Measurements from ENCODE around the gene TCTN1.

TCTN1 gene

DNA sequence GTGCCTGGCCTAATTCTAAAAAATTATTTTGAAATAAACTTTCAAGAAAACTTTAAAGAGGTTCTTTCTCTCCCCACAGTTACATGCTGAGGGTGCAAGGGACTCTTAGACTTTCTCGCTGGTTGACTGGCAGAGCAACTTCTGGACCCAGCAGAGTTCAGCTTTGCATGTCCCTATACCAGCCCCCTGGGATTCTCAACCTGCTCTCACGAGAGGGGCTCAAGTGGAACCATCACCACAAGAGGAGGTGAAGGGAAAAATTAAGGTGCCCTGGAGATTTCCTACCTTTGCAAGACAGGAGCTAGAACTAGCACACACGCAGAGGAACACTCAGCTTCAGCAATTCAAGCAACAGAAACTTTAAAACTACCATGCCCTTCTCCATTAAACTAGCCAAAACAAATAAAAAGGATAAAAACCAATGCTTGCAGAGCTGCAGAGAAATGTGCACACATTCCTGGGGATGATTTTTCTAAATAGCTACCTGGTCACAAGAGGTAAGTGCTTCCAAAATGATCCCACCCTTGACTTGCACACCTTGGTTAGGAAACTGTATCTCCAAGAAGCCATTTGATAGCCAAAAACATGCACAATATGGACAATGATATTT, 72.5 kb downstream of the TCTN1 start:
- no peak for DNase-seq

DNA sequence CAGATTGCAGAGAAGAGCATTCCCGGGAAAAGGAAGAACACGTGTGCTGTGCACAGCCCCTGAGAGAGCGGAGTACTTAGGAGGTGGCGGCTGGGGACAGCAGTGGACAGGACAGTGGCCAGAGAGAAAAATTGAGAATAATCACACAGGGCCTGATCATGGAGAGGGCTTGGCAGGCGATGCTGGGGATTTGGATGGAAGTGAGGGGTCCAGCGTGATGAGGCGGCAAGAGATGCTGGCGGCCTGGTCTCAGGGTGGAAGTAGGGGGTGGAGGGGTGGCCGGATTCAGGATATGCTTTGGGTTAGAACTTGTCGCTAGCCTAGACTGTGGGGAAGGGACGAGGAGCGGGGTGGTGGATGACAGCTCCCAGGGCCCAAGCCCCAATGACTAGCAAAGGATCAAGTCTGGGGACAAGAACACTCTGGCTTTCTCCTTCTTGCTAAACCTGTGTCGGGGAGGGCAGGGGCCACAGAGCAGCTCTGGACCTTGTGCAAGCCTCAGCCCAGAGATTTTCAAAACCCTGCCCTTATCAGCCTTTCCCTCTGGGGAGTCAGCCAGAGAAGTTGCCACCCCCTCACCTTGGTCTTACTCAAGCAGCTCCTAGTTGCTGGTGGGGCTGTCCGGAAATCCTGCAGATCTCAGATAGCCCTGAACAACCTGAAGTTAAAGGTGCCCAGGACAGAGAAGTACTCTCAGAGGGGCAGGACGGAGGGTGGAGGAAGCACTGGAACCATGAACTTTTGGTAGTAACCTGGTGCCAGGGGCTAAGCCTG, 73.7 kb downstream of the TCTN1 start:
- no peak for DNase-seq

DNA sequence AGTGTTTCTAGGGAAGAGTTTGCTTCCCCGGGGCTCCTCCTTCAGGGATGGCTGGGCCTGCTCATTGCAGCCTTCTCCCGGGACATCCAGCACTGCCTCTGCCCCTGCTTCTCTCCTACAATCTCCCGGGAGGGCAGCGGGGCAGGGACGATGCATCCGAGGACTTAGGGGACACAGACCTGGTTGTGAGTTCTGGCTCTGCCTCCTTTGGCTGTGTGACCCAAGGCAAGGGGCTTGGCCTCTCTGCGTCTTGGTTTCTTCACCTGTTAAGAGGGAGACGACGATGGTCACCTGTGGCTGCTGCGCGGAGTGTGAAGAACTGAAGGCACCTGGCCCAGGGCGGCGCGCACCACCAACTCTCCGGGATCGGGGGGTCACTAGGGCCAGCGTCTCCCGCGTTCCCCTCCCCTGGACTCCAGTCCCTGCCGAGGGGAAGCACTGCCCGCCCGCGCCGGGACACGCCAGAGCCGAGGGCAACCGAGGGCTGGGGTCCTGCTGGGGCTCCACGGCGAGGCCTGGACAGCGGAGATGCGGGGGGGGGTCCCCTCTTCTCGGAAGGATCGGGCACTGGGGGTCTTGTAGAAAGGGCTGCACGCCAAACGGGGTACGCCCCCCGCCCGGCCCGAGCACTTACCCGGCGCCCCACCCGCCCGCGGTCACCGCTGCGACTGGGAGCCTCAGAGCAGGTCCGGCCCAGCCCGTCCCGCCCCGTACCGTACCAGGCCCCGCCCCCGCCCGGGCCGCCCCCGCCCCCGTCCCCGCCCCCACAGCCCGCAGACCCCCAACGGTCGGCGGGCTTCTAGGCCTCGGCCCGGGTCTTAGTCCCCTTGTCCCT, 74.7 kb downstream of the TCTN1 start, which contains the start of gene HVCN1:
TSS of gene HVCN1 (minus strand) at position 670 of the 835 bp plus-strand sequence. CDS start 5,870 bp downstream, outside the sequence.
- no peak for DNase-seq

DNA sequence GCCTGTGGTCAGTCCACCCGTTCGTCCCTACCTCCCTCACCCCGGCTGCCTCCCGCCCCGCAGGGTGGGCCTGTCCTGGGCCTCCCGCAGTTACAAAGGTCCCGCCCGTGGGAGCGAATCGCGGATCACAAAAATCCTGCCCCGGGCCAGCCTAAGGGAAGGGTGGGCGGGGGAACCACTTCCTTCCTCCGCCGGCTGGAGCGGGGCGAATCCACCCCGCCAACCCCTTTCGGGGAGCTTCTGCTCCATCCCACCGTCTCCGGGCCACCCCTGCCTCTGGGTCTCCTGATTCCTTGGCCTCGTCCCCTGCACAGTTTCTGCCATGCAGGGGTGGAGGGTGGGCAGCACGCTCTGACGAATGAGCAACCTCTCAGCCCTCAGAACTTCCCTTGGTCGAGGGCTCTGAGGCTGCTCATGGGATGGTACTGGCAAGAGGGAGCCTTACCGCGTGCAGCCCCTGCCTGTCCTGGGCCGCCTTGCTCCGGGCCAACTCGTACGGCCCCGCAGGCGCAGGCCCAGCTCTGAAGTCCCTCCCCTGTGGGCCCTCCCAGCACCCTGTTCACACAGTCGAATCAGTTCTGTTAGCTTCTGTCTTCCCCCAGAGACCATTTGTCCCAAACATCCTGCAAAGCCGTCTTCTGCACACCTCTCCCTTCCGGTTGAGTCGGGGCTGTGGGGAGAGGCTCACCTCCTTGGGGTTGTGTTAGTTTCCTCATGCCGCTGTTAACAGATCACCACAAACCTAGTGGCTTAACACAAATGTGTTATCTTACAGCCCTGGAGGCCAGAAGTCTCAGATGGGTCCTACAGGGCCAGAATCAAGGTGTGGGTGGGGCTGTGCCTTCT, 75.6 kb downstream of the TCTN1 start:
- DNase-seq = peak; percentile 42

DNA sequence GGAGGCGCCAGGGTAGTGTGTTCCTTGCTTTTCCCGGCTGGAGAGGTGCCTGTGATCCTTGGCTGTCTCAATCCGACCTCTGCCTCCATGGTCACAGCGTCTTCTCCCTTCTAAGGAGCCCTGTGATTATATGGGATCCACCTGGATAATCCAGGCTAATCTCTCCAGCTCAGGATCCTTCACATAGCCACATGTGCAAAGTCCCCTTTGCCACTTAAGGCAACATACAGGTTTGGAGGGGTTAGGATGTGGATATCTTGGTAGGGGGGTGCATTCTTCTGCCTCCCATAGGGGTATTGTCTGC, 76.2 kb downstream of the TCTN1 start:
- DNase-seq = no peak

DNA sequence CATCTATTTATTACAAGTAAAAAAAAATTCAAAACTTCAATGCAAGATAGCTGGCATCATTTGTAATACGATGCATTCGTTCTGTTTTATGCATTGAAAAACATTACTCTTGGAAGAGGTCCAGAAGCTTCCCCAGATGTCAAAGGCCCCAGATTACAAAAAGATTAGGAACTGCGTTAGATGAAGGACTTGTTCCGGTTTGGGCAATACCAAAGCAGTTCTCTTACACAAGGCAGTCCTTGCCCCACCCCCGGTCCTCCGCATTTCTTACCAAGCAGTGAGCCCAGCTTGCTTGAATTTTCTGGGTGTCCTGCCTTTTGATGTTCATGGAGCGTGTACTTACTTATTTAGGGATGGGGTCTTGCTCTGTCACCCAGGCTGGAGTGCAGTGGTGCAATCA, 79.8 kb downstream of the TCTN1 start:
- DNase-seq = no peak

DNA sequence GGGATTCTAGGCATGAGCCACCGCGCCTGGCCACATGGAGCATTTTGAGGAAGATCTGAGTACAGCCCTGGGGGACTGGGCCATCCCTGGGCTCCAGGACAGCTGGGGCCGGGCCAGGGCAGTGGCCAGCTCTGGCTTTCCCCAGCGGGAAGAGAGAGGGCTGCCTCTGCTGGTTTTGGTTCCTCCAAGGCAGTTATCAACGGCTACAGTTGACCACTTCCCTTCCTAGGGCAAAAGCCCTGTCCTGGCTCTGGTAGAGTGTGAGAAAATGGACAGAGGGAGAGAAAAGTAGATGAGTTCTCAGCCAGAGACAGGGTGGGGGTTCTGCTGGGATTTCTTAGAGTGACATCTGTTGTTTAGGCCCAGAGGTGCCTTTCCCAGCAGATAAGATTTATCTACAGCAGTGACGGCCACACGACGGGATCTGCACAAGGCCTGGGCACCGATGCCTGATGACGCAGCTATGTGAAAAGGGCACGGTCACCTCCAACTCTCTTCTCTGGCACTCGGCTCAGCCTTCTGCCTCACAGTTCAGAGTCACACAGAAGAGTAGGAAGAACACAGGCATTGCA, 80.5 kb downstream of the TCTN1 start:
- no peak for DNase-seq

DNA sequence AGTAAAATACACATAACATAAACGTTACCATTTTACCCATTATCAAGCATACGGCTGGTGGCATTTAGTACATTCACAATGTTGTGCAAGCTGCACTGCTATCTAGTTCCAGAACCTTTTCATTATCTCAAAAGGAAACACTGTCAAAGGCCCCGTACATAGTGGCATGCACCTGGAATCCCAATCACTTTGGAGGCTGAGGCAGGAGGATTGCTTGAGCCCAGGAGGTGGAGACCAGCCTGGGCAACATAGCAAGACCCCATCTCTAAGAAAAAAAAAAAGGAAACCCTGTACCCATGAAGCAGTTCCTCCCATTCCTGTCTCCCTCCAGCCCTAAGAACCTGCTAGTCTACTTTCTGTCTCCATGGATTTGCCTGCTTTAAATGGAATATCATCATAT, 82.4 kb downstream of the TCTN1 start:
- no peak for DNase-seq

DNA sequence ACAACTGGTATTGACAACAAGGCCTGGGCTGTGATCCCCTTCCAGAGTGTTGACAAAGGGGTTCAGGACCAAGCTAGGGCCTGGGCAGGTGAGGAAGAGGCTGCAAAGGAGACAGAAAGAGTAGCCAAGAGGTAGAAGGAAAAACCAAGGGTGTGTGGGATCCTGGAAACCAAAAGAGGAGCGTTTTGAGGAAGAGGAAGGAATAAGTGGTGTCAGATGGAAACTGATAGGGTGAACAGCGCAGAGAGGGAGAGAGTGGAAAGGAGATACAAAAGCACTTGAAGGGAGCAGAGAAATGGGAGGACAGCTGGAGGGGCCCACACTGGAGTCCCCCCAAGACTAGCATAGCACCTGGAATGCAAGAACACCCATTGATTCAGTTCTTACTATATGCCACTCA, 83.3 kb downstream of the TCTN1 start:
- no peak for DNase-seq

DNA sequence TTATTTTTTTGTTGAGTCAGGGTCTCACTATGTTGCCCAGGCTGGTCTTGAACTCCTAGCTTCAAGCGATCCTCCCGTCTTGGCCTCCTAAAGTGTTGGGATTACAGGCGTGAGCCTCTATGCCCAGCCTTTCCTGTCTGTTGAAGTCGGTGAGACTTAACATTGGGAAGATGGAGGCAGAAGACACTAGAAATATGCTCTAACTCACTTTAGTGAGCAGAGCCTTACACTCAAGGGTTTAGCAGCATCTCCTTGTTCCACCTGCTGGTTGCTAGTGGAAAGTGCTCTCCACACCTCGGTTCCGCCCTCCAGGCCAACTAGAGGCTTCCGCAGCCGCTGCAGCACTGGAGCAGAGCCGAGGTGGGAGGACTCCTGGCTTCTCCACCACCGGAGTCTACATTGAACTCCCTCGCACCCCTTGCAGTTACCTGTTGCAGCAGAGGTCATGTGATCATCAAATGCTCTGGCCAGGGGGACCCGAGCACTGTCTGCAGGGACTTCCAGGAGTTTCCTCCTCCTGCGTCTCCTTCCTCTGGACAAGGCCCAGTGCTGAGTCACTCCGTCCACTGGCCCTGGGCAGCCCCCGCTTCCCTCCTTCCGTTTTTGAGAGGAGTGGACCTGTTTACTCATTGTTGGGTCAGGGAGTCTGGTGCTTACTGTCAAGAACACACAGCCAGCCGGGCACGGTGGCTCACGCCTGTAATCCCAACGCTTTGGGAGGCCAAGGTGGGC, 84.4 kb downstream of the TCTN1 start:
- peak; percentile 67 for DNase-seq
